Esophagus mucosa (tissue), 1 donor: ENCODE data around the gene MDN1. TPM values are rescaled to one million over a fixed set of nuclear protein-coding genes. Genes with fewer than 3 reads are reported as not detected.
A peak's percentile ranks its signal among the peaks of the same experiment; 100 is the strongest.

ENCODE experiments used
- ATAC-seq: fragments of 200-7000 bp; cut with Tn5 transposase; one replicate; pipeline ENCODE4 v1.9.1; 2020
- total RNA-seq: library from RNA; stranded (reverse); gene quantifications from one replicate; pipeline ENCODE4 v1.2.4, GENCODE V29; 2023
- donor health status: DM: yes; HTN: yes; CAD: no.

The MDN1 gene
- total RNA-seq, 1 donor from 2014 or later = 21.6 TPM

DNA sequence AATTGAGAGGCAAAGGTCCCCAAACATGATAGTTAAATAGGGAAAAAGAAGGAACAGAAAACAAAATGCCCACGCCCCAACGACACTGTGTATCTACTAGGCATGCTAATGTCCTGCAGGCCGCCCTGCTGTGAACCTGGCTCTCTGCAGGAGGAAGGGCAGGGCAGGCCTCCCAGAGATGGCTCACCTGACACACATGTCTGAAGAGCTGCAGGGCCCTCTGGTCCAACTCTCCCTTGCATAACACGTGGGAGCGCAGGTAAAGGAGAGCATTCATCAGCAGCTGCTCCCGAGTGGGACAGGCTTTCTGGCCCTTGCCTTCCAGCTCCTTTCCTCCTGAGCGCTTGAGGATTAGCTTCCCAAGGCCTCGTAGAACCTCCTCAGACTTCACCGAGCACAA is 127.3 kb downstream of the MDN1 start:
- ATAC-seq = no peak

DNA sequence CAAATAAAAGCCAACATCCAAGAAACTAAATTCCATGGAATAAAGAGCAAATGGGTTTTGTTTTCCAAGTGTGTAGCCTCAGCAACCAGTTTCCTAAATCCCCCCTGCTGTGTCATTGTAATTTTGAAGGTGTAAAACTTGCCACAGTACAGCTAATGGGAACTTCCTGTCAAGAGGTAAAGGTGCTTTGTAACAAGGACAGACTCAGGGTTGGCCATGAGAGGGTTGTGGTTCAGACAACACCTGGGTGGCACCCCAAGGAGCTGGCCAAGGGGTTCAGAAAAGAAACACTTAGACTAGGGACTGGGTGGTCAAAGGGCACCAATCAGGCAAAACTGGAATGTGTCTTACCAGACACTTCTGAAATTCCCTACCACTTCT is 128.7 kb downstream of the MDN1 start:
- ATAC-seq = no peak

DNA sequence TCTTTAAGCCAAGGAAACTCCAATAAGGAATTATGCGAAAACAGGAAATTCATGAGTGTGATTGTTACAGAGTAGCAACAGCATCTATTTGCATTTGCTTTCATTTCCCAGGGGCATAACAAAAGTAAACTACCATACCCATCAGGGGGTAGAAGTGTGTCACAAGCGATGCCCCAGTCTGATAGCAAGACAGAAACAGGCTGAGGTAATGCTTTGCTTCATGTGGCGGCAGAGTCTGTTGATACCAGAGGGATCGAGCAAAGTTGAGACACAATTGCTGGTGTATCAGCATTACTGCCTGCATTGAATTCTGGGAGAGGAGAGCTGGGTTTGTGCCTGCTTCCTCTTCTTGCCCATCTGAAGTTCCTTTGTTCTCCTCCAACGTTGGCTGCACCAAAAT is 129.9 kb downstream of the MDN1 start:
- no peak for ATAC-seq

DNA sequence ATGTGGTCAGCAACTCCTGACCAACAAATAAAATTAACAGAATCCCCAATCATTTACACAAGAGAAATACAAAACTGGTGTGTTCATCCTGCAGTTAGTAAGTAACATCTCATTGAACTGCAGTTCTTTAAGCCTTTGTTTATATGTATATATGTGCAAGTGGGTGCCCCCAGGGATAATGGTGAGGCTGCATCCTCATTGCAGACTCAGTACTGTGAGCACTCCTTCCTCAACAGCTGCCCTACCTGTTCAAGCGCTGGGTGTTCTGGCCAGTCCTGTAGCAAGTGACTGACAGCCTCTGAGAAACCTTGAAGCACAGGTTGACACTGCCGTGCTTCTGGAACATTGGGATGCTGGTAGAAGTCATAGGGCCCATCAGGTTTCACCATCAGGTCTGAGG is 131.3 kb downstream of the MDN1 start:
- ATAC-seq = no peak

DNA sequence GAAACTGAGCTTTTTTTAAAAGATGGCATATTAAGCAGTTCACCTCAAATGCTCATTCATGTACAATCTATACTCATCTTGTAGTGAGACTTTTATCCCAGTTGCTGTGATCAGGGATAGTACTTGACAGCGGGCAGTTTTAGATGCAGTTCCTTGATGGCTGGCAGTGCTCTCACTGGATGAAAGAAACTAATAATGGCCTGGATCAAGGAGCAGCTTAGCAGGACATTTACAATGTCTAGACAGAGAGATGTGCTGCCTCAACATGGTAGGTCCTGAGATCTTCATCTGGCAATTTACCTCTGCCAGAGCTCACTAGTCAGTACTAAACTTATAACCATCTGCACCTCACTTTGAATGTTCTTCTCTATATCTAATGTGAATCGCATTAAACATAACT is 134.3 kb downstream of the MDN1 start:
- ATAC-seq = no peak

DNA sequence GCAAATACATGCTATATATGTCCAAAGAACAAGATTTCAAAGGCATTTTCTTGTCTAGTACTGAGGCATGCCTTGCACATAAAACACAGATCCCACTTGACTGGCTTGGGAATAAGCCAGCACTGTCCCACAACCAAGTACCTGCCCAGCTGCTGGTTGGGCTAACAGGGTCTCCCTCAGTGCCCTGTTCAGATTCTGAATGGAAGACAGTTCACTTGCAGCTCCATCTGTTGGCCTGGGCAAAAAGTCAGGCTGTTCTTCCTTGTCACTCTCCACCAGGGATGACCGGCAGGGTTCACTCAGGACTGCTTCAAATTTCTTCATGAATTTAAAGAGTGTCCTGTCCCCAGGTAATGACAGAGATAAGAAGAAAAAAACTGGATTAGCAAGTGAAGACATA is 136.6 kb downstream of the MDN1 start:
- ATAC-seq = no peak

DNA sequence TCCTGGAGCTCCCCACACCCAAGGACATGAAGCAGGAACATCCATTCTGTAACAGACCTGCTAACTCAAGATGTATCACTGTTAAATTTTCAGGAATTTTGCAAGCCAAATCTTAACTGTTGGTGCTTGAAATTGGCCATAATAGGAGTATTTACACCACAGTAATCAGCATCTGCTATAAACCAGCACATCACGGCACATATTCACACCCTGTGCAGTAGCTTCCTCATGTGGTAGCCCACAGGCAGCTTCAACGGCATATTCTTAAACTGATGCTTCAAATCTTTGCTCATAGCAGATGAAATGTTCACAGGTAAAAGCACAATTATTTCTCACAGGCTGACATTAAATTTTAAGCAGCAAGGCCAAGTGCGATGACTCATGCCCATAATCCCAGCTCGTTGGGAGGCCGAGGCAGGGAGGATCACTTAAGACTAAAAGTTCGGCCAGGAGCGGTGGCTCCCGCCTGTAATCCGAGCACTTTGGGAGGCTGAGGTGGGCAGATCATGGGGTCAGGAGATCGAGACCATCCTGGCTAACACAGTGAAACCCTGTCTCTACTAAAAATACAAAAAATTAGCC is 137.5 kb downstream of the MDN1 start:
- ATAC-seq = no peak

DNA sequence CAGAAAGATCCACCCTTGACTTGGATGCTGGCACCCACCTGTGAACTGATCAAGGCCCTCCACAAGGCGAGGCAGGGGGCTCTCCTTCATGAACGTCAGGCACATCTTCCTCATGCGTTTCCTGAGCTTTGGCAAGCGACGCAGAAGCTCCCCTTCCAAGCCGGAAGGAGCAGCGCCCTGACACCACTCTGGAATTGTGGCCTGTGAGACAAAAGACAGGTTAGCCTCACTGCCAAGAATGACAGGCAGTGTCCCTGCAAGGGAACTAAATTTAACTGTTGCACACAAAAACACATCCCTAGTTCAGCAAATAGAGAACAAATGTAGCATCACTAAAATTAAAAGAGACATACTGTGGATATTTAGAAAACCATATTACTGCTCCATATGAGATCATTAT is 139.0 kb downstream of the MDN1 start:
- ATAC-seq = no peak

DNA sequence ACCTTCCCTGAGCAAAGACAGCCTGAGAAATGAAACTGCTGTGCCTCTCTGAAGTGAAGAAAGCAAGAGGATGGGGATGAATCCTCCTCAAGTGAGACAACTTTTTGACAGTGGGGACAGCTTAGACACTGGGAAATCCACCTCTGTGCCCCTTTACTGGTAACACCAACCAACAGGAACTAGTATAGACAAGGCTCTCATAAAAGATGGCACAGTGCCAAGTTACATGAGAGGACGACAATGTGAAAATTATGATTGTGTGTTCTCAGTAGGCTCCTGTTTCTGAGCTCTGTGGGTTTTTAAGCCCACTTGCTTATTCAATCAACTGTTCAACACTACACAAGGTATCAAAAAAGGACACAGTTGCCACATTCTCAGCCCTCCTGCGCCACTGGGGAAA is 139.4 kb downstream of the MDN1 start:
- ATAC-seq = no peak

DNA sequence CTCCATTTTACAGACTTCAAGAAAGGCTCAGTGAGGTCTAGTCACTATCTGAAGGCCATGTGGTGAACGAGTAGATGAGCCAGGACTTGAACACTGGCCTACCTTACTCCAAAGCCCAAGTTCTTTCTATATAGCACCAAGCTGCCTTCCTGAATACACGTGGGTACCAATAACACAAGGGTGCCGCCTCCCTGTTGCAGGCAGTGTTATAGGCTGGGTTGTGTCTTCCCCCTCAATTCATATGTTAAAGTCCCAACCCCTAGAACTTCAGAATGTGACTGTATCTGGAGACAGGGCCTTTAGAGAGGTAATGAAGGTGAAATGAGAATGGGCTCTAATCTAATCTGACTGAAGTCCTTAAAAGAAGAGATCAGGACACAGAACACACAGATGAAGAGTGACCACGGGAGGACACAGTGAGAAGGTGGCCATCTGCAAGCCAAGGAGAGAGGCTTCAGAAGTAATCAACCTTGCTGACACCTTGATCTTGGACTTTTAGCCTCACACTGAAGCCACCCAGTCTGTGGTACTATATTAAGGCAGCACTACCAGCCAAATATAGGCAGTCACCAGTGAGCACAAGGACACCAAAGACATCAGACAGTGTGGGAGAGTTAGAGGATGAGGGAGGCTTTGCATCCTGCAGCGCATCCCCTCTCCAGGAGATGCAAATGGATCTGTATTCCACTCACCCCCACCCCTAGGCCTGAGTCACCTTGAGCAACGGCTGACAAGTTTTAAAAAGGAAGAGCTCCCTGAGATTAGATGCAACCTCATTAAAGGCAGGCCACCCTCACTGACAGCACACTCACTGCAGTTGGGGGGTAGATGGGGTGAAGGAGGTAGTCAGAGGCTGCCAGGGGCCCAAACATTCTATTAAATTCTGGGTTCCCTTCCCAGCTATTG is 140.1 kb downstream of the MDN1 start:
- ATAC-seq = no peak

DNA sequence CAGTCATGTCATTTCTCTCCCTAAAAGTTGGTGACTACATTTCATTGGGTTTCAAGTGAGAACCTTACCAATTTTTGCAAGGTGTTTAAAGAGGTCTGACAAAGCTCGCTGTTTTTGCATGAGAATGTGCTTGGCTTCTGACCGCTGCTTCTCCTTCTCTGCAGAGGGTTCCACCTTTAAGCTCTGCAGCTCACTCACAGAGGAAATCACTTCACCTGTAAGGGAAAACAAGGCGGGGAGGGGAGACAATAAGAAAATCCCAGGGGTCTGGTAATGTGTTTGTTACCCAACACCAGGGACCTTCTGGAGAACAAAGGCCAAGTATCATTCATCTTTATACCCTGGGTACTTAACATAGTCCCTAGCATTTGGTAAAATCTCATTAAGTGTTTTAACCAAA is 141.1 kb downstream of the MDN1 start:
- ATAC-seq = no peak

DNA sequence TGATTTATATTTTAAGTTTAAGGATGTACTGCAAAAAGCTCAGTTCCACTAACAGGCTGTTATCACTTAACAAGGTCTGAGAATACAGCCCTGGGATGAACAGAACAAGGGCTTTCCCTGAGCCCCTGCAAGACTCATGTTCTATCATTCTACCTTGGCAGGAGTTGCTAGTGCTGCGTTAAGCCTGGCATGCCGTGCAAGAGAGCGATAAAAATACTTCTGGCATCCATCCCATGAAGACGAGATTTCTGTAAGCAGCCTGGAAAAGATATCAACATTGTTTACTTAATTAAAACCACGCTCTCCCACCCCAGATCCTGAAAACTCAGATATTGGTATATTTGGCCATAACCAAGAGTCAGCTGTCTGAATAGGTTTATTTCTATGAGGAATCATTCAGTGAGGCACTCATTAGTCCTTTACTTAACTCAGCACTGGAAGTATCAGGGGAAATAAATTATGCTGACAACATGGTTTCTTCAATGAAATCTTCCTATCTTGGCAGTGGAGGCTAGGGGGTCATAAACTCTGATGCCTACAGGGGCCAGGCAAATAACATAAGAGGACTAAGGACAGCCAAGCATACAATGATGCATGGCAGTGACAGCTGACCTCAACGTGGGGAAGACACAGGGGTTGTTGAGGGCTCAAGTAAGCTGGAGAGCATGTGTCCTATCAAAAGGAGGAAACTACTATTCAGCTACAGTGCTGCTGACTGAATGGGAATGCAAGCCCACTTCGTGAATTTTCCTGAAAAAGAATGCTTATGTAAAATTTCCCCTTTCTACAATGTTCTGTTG is 143.4 kb downstream of the MDN1 start:
- ATAC-seq = no peak

DNA sequence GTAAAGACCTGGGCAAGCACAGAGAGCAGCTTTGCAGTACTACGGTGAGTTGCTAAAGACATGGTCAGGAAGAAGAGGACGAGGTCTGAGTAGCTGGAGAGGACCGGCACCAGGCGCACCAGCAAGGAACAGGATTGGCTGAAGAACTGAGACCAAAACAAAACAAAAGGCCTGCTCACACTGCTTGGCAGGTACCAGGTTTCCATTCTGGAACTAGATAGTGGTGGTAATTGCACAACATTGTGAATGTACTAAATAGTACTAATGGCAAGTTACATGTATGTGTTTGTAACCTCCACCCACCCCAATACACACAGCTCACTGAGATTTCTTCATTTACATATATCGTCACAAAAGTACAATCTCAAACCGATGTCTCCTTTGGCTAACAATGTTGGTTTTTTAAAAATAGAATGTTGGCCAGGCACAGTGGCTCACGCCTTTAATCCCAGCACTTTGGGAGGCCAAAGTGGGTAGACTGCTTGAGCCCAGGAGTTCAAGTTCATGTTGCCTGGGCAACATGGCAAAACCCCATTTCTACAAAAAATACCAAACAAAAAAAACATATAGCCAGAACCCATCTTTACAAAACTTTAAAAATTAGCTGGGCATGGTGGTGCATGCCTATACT is 148.5 kb downstream of the MDN1 start:
- no peak for ATAC-seq

DNA sequence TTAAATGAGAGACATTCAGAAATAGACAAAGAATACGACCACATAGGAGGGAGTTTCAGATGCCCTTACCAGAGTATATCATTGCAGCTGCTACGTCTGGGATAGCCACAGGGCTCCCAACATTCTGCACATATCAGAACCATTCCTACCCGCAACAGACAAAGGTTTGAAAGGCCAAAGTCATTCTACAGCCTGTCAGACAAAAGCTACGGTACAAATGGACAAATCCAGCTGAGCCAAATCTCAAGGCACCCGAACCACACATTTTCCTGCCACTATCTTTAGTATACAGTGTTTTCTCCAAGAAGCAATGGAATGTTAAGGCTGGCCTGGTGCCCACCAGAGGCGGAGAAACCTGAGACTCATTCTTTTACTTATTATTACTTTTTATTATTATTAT is 150.6 kb downstream of the MDN1 start:
- no peak for ATAC-seq

DNA sequence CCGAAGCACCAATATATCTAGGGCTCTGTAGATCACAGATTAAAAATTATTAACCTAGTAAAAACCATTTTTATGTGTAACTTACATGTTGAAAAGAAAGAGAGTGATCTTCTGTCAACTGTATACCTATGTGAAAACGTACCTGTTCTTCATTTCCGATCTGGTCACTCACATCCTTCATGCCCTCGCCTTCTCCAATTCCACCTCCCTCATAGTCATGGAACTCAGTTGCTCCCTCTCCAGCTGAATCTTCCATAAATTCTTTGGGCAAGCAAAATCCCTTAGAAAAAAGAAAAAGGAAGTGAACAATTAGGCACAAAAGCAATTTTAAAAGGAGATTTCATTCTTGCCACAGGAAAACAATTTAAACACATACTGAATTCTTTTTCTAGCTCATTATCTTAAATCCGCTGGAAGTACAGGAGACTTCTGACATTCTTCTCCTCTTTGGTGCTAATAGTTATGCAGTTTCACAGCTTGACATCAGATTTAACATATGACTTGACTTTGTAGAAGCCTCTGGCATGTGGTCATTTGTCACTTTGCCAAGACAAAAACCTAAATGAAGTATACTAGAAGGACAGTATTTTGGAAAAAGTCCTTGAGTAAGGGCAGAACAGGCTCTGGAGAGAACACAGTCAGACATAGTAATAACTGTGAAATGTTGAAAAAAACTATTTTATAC is 151.6 kb downstream of the MDN1 start:
- ATAC-seq = no peak

DNA sequence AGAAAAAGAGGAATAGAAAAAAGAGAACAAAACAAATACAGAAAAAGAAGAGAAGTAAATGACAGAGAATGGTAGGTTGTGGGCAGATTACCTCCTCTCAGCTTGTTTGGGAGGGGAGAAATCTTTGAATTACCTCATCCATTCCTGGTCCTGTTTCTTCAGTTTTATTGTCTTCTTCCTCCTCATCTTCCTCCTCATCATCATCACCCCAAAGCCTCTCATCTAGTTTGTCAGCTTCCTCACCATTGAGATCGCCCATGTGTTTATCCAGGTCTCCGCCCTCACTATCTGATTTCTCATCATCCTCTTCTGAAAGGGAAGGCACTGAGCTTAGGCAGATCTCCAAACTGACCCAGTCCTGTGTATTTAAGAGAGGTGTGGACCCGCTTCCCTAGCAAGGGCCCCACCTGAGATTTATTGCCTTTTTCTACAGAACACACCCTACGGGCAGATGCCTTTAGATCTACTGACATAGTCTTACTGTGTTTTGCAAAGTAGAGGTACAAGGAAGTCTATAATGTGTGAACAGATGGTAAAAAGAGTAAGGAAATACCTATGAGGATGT is 156.9 kb downstream of the MDN1 start:
- no peak for ATAC-seq

DNA sequence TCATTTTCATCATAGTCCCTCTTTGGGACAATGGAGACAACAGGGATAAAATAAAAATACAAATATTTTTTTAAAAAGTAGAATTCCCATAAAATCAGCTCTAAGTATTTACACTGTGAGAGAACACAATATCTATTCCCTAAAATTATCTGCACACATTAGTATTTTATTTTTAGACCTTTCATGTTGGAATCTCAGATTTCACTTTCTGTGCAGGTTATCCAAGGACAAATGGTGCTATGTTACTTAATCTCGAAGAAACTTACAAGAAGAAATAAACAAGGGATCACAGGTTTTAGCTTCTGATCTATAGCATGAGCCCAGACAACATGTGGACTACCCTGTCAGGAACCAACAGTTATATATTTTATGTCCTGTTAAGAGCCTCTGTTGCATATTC is 158.0 kb downstream of the MDN1 start:
- ATAC-seq = no peak

DNA sequence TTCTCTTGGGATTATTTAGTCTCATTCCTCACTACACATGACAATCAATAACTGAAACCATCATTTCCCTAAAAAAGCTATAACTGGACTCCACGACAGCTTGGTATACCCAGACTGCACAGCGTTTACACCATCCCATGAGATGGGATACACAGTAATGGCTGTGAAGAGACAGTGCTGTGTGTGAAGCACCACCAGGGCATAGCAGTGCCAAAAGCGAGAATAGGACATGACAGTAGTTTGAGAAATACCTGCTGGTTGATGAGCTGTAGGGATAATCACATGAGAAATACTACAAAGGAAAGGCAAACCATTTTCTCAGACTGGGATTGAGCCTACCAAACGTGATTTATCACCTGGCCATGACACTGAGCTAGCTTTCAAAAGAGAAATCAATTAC is 158.6 kb downstream of the MDN1 start:
- ATAC-seq = no peak

DNA sequence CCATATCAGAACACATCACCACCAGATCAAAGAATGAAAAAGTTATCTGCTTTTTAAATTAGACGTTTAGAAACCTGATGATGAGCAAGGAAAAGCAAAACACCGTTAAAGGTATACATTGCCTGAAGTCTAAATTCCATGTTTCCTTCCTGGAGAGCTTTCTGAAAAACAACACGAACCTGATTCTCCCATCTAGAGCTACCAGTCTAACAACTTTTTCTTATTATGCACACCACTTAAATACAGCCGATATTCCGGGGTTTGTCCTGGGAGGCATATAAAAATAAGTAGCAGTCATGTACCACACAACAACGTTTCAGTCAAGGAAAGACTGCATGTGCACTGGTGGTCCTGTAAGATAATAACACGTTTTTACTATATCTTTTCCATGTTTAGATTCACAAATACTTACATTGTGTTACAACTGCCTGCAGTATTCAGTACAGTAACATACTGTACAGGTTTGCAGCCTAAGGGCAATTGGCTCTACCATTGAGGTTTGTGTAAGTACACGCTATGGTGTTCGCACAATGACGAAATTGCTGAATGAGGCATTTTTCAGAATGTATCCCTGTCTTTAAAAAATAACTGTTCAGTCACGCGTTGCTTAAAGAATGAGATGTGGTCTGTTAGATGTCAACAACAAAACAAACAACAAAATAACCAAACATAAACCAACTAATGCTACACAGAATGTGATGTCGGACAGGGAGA is 162.0 kb downstream of the MDN1 start:
- ATAC-seq = peak; percentile 78

DNA sequence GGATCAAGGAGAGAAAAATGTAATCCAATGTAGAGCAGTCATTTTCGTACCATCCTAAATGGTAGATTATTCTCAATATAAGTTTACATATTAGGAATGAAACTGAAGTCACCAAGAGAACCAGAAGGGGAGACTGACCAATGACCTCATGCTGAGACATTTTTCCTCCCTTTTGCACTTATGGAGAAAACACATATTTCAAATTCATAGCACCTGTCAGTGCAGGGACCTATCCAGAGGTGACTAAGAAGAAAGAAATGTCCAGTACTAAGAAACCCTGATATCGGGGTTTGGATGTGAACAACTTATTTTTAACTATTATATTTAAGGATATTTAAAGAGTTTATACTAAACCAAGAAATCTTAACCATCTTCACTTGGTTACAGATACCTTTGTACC is 164.5 kb downstream of the MDN1 start:
- ATAC-seq = no peak

DNA sequence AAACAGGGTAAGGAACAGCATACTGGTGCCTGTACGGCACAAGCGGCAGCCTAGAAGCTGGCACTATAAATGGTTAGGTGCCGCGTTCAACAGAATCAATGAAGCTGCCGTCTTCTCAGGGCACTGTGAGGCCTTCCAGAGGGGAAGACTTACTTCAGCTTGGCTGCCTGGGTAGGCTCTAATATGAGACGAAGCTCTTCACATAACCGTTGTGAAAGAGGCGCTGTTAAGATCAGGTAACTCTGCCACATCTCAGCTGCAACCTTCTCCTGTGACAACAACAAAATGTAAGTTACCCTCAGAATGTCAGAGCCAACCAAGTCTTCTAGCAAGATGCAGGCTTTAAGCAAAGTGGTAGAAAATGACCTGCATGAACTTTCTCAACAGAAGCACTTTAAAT is 169.0 kb downstream of the MDN1 start:
- ATAC-seq = no peak

DNA sequence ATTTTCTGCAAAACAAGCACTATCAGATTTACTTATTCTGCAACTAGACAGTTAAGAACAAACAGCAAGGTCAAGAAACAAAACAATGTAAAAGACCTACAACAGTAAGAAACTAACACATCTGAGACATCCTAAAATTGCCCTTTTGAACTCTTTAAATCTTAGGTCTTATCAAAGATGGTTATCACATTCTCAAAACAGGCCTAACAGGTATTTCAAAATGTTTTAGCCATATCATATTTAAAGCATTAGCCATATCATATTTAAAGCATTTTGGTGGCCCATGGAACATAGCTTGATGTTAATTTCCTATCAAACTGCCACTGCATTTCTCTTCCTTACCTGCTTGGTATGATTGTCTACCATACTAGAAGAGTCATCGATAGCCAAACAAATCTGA is 169.9 kb downstream of the MDN1 start:
- no peak for ATAC-seq
